Measurements from ENCODE around the gene EFNA4. TPM values are rescaled to one million over a fixed set of nuclear protein-coding genes. Genes with fewer than 3 reads are reported as not detected.

EFNA4 gene
- total RNA-seq, 1 experiment from 2014 or later, result 8.0 TPM

- H3K36me3 ChIP-seq (ENCODE audit: control insufficient read depth, insufficient read depth, low read length), result no peaks in the 10 kb centered on the region
- H3K27me3 ChIP-seq (ENCODE audit: control insufficient read depth, insufficient read depth, low read length), result no peaks in the 10 kb centered on the region
- H3K9me3 ChIP-seq (ENCODE audit: control insufficient read depth, insufficient read depth, low read depth, low read length), result no peaks in the 10 kb centered on the region
- H3K4me1 ChIP-seq (ENCODE audit: control insufficient read depth, insufficient read depth, low read length), result no peaks in the 10 kb centered on the region
- no peak overlapping the region for H3K27ac ChIP-seq (ENCODE audit: low read length)
- TF ChIP-seq POLR2AphosphoS5 (IDR thresholded peaks at IDR 0.05; ENCODE audit: low read depth, low read length), result no peak
- TF ChIP-seq, protein P1, sequence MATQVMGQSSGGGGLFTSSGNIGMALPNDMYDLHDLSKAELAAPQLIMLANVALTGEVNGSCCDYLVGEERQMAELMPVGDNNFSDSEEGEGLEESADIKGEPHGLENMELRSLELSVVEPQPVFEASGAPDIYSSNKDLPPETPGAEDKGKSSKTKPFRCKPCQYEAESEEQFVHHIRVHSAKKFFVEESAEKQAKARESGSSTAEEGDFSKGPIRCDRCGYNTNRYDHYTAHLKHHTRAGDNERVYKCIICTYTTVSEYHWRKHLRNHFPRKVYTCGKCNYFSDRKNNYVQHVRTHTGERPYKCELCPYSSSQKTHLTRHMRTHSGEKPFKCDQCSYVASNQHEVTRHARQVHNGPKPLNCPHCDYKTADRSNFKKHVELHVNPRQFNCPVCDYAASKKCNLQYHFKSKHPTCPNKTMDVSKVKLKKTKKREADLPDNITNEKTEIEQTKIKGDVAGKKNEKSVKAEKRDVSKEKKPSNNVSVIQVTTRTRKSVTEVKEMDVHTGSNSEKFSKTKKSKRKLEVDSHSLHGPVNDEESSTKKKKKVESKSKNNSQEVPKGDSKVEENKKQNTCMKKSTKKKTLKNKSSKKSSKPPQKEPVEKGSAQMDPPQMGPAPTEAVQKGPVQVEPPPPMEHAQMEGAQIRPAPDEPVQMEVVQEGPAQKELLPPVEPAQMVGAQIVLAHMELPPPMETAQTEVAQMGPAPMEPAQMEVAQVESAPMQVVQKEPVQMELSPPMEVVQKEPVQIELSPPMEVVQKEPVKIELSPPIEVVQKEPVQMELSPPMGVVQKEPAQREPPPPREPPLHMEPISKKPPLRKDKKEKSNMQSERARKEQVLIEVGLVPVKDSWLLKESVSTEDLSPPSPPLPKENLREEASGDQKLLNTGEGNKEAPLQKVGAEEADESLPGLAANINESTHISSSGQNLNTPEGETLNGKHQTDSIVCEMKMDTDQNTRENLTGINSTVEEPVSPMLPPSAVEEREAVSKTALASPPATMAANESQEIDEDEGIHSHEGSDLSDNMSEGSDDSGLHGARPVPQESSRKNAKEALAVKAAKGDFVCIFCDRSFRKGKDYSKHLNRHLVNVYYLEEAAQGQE (IDR thresholded peaks at IDR 0.05; ENCODE audit: insufficient read depth in 1 of 2, low read depth in 2 of 2, low read length in 1 of 2), result no peak
- TF ChIP-seq SIN3A (IDR thresholded peaks at IDR 0.05; ENCODE audit: borderline replicate concordance, insufficient read depth, low read depth, low read length), result no peak
- TF ChIP-seq TCF7L2 (IDR thresholded peaks at IDR 0.05; ENCODE audit: low read depth, low read length), result no peak
- TF ChIP-seq, protein P2, sequence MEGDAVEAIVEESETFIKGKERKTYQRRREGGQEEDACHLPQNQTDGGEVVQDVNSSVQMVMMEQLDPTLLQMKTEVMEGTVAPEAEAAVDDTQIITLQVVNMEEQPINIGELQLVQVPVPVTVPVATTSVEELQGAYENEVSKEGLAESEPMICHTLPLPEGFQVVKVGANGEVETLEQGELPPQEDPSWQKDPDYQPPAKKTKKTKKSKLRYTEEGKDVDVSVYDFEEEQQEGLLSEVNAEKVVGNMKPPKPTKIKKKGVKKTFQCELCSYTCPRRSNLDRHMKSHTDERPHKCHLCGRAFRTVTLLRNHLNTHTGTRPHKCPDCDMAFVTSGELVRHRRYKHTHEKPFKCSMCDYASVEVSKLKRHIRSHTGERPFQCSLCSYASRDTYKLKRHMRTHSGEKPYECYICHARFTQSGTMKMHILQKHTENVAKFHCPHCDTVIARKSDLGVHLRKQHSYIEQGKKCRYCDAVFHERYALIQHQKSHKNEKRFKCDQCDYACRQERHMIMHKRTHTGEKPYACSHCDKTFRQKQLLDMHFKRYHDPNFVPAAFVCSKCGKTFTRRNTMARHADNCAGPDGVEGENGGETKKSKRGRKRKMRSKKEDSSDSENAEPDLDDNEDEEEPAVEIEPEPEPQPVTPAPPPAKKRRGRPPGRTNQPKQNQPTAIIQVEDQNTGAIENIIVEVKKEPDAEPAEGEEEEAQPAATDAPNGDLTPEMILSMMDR (IDR thresholded peaks at IDR 0.05), result no peak
- in situ Hi-C loops (cut with HindIII; ENCODE audit: low pct_unique_long_range_greater_than_20kb, low sequenced_read_pairs), result no loop called here
- POLR2A ChIA-PET, result no interaction called here
- CTCF ChIA-PET, result interaction anchor here (0.6 kb wide), 1 partner anchor 17 kb away, joined by 4 read pairs; no protein-coding TSS in a partner anchor
- no peak overlapping the region for H3K4me3 ChIP-seq (ENCODE audit: low read depth in 2 of 2, low read length in 2 of 2)
- no peak for ATAC-seq
- DNase-seq (ENCODE audit: low read depth, low spot score), result no peak
- BruUV-seq (replicated peaks), result no TSS peak
- intact Hi-C loops (cut with micrococcal nuclease; ENCODE audit: unreplicated experiment), result no loop called here
Measured at GRCh38 chr1:155106862-155107261, 43.3 kb downstream of the EFNA4 start.

GRCh38 chr1:155107309-155108264 is 44.0 kb downstream of the EFNA4 start:
- no peaks in the 10 kb centered on the region for H3K4me1 ChIP-seq (ENCODE audit: control insufficient read depth, insufficient read depth, low read length)
- no peak overlapping the region for H3K27ac ChIP-seq (ENCODE audit: low read length)
- H3K36me3 ChIP-seq (ENCODE audit: control insufficient read depth, insufficient read depth, low read length), result no peaks in the 10 kb centered on the region
- BruUV-seq (replicated peaks), result no TSS peak
- ChIA-PET POLR2A (no interaction called here), CTCF (no interaction called here)
- in situ Hi-C loops (cut with HindIII; ENCODE audit: low pct_unique_long_range_greater_than_20kb, low sequenced_read_pairs), result no loop called here
- no peaks in the 10 kb centered on the region for H3K27me3 ChIP-seq (ENCODE audit: control insufficient read depth, insufficient read depth, low read length)
- intact Hi-C loops (cut with micrococcal nuclease; ENCODE audit: unreplicated experiment), result no loop called here
- DNase-seq (ENCODE audit: low read depth, low spot score) (no peak), ATAC-seq (peak; percentile 63; the same call in 1 of the 2 replicates)
- H3K4me3 ChIP-seq (ENCODE audit: low read depth in 2 of 2, low read length in 2 of 2), result no peak overlapping the region
- TF ChIP-seq POLR2AphosphoS5 (IDR thresholded peaks at IDR 0.05; ENCODE audit: low read depth, low read length), result no peak
- TF ChIP-seq, protein P1 (IDR thresholded peaks at IDR 0.05; ENCODE audit: insufficient read depth in 1 of 2, low read depth in 2 of 2, low read length in 1 of 2), result no peak
- TF ChIP-seq SIN3A (IDR thresholded peaks at IDR 0.05; ENCODE audit: borderline replicate concordance, insufficient read depth, low read depth, low read length), result no peak
- no peak for TF ChIP-seq TCF7L2 (IDR thresholded peaks at IDR 0.05; ENCODE audit: low read depth, low read length)
- TF ChIP-seq, protein P2 (IDR thresholded peaks at IDR 0.05), result no peak
- no peaks in the 10 kb centered on the region for H3K9me3 ChIP-seq (ENCODE audit: control insufficient read depth, insufficient read depth, low read depth, low read length)
